GM18907 (cell line): Measurements from ENCODE around the gene MTA1.

Experiments
- ATAC-seq: cut with Tn5 transposase; IDR thresholded peaks from one replicate; pipeline ENCODE4 v1.9.1; 2021; ENCODE audit warnings: mild to moderate bottlenecking, moderate library complexity; ENCODE audit not compliant: unreplicated experiment

The MTA1 gene

DNA sequence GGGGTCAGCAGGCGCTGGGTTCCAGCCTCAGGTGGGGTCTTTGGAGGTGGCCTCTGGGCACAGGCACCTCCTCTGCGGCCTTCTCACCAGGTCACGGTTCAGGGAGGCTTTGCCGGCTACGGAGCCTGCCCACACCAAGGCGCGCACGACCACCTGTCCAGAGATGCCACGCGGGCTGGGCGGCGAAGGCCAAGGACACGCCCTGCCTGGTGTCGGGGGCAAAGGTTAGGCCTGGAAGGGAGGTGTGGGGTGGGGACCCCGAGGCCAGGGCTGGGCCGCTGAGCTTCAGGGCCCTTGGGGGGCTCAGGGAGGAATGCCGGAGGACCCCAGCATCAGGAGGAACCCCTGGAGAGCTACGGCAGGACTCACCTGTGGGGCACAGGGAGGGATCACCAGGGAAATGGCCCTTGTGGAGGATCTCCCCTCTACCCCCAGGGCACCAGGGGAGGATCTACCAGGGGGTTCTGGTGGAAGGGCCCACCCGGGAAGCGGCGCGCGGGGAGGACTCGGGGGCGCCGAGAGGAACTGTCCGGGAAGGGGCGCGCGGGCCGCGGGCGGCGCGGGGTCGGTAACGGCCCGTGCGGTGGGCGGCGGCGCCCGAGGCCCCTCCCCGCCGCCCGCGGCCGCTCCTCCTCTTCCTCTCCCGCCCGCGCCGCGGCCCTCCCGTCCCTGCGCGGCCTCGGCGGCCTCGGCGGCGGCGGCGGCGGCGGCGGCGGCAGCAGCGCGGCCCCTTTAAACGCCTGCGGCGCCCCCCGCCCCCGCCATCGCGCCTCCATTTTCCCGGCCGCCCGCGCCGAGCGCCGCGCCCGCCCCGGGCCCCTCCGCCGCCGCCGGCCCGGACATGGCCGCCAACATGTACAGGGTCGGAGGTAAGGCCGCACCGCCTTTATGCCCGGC lies at the start of gene MTA1:
TSS of gene MTA1 (plus strand) at position 633 of the 897 bp plus-strand sequence. CDS start at position 842, 209 bp downstream.
- peak; percentile 40 for ATAC-seq

DNA sequence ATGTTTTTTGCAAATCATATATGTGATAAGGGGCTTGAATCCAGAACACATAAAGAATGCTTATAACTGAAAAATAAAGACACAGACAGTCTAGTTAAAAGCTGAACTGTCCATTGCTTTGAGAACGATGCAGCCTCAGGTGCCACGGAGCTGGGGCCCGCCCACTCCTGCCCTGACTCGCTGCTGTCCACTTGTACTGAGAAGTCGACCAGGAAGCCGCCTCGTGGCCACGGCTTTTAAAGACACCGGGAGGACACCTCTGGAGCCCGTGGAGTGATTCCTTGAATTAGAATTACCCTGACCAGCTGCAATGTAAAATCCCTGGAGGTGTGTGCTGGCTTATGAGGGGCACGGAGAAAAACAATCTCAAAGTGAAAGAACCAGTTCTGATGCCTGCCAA lies 45.2 kb upstream of the MTA1 start:
- ATAC-seq = no peak

DNA sequence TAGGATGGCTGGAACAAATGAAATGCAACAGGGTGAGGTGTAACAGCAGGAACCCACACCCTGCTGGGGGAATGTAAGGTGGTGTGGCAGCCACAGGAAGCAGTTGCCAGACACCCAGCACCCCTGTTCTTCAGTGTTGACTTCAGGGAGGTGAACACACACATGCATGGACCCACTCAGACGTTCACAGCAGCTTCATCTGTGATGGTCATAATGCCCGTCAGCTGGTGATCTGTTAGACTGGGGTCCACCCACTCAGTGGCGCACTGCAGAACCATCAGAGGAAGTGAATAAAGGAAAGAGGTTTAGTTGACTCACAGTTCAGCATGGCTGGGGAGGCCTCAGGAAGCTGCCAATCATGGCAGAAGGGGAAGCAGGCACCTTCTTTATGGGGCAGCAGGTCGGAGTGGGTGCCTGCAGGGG lies 44.0 kb upstream of the MTA1 start:
- ATAC-seq = no peak

DNA sequence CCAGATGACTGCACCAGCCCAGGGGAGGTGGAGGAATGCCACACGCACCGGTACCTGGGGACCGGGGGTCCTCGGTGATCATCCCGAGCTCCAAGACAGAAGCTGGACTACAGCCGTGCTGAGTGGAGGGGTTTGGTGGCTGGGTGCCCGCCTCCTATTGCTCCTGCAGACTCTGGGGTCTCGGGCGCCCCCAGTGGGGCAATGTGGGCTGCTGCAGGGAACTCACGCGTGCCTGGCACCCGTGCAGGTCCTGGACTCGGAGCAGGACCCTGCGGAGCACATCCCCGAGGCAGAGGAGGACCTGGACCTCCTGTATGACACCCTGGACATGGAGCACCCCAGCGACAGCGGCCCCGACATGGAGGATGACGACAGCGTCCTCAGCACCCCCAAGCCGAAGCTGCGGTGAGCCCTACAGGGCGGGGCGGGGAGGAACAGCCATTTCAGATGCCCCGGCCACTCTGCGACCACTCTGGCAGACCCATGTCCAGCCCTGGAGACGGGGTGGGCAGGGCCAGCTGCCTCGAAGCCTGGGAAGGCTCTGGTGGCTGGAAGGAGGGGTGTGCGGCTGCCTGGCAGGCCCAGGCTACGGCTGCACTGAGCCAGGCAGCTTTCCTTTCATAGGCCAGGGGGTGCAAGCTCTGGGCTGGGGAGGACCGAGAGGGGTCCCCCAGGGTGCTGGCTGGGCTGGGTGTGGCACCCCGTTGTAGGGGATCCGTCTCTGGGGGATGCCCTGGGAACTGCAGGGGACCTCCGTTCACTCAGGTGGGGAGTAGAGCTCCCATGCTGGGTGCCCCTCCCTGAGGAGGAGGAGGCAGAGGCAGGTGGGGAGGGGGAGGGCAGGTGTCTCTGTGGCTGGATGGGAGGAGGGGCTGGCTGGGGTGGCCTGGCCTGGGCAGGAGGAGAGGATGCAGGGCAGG lies 42.8 kb upstream of the MTA1 start:
- ATAC-seq = no peak

DNA sequence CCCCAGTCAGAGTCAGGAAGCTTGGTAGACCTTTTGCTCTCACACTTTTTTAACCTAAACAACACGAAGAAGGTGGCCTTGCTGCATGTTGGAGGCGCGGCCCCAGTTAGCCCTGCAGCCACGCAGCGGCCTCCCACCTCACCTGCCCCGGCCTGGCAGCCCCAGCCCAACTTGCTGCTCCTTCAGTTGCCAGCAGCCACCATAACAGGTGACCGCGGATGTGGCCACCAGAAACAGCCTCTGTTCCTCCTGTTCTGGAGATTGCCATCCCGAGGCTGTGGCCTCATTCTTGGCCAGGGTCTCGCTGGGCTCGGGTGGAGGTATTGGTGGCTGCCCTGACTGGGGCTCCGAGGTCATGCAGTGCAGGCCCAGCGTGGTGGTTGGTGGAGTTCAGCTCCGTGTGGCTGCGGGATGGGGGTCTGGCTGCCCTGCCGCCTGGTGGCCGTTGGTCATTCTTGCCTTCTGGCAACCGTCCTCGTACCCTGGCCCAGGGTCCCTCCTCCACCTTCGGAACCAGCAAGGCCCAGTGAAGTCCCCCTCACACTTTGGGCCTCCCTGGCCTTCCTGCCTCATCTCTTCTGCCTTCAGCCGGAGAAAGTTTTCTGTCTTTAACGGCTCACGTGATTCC lies 42.0 kb upstream of the MTA1 start:
- ATAC-seq = no peak

DNA sequence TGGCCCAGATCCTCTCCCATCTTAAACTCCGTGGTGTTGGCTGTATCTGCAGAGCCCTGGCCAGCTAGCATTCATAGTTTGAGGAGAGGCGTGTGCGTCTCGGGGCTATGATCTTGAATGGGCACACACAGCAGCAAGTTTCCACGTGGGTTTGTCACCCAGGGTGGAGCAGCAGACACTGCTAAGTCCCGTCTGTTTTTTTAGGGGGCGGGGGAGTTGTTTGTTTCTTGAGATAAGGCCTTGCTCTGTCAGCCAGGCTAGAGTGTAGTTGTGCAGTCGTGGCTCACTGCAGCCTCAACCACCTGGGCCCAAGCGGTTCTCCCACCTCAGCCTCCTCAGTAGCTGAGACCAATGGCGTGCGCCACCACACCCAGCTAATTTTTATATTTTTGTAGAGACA lies 41.4 kb upstream of the MTA1 start:
- no peak for ATAC-seq

DNA sequence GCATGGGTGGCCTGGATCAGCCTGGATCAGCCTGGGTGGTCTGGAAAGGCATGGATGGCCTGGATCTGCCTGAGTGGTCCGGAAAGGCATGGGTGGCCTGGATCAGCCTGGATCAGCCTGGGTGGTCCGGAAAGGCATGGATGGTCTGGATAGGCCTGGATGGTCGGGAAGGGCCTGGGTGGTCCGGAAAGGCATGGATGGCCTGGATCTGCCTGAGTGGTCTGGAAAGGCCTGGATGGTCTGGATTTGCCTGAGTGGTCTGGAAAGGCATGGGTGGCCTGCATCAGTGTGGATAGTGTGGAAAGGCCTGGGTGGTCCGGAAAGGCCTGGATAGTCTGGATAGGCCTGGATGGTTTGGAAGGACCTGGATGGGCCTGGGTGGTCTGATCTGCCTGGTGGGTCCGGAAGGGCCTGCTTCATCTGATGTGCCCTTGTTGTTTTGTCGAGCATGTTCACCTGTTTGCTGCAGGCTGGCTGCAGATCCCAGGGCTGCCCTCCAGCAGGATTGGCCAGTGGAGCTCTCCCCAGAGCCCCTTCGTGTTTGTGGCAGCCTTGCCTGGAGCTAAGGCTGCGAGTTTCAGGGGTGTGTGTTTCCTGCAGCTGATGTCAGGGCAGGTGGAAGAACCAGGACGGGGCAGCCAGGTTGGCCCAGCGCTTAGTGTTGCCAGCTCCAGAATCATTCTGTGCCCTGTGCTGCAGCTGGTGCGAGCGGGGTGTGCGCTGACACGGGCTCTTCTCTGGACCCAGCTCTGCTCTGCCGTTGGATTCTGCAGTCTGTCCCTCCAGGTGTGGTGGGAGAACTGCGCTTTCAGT lies 40.5 kb upstream of the MTA1 start:
- ATAC-seq = no peak

DNA sequence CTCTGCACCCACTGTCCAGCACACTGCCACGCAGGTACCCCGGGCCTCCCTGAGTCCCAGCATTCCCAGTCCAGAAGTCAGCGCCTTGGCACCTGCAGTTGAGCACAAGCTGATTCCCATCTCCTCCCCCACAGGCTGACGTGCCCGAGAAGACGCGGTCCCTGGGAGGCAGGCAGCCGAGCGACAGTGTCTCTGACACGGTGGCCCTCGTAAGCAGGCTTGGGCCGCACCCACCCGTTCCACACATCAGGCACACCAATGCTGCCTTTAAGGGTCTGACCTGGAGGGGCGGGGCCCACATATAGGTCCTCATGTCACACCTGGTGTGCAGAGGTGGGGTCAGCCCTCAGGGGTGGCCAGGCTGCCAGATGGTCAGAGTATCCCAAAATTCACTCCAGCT lies 39.7 kb upstream of the MTA1 start:
- ATAC-seq = no peak

DNA sequence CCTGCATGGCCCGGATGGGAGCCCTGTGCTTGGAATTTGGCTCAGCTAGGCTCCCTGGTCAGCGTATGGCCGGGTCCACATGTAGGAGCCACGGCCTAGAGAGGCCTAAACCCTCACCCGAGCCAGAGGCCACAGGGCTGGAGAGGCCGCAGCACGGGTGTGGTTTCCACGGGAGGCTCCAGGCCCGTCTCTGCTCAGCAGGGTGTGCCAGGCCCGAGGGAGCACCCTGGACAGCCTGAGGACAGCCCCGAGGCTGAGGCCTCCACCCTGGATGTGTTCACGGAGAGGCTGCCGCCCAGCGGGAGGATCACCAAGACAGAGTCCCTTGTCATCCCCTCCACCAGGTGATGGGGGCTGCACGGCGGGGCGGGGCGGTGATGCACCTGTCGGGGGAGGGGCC lies 38.9 kb upstream of the MTA1 start:
- no peak for ATAC-seq

DNA sequence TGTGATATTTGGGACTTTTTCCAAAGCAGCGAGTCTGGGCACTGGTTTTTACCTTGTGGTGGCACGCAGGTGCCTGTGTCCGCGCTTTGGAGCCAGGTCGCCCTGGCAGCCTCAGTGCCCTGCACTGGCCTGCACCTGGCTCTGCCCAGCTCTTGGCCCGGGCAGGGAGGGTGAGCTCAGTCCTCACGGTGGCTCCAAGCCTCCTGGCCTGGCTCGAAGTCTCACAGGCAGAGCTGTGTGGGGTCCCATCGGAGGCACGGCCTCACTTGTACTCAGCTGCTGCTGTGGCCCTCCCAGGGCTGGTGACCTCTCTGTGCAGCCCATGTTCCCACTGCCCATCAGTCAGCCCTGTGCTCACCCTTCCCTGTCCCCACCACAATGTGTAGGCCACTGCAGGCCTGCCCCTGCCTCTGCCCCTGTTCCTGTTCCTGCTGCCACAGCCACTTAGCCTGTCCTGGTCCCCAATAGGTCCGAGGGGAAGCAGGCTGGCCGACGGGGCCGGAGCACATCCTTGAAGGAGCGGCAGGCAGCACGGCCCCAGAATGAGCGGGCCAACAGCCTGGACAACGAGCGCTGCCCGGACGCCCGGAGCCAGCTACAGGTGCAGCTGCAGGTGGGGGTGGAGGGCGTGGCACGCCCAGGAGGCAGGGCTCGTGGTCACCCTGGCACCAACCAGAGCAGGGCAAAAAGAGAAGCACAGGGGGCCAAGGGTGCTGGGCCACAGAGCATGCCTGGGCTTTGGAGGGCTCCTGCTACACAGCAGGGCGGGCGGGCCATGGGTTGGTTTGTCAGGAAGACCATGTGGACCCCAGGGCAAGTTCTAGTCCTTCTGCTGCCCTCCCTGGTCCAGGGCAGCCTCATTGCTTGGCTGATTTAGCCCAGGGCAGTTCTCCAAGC lies 37.9 kb upstream of the MTA1 start:
- ATAC-seq = no peak

DNA sequence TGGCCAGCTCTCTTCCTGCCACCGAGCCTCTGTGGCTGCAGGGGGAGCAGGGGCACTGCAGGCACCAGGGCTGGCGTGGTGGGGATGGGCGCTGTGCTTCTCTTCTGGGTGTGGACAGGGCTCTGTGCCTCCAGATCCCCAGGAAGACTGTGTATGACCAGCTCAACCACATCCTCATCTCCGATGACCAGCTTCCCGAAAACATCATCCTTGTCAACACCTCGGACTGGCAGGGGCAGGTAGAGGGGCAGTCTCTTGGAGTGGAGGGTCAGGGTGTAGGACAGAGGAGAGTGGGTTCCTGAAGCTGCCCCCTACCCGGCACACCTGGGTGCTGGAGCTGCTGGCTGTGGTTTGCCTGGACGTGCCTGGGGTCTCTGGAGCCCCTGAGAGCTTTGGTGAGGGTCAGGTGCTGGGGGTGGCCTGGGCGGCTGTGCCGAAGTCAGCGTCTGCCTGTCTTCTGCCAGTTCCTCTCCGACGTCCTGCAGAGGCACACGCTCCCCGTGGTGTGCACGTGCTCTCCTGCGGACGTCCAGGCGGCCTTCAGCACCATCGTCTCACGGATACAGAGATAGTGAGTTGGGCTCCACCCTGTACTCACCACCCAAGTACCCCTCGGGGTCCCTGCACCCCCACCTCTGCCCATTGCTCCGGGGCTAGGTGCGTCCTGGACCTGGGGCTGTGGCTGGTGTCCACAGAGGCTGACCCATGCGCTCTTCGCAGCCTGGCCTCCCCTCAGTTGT lies 37.1 kb upstream of the MTA1 start:
- ATAC-seq = no peak

DNA sequence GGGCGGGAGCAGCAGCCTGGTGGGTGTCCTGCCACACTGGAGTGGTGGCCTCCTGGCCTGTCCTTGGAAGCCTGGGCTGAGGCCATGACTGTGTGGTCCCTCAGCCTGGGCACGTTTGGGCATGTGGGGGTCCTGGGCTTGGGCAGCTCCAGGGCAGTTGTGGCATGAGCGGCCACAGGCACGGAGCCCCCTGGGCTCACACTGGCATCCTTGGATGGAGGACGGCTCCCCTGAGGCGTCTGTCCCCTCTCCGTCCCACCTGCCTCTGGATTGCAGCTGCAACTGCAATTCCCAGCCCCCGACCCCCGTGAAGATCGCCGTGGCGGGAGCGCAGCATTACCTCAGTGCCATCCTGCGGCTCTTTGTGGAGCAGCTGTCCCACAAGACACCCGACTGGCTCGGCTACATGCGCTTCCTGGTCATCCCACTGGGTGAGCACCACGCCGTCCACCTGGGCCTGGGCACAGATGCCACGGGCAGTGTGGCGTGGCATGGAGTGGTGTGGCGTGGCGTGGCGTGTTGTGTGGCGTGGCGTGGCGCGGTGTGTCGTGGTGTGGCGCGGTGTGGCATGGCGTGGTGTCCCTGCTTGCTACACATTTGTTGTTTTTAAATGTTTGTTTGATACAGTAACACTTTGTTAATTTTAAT lies 36.4 kb upstream of the MTA1 start:
- no peak for ATAC-seq

DNA sequence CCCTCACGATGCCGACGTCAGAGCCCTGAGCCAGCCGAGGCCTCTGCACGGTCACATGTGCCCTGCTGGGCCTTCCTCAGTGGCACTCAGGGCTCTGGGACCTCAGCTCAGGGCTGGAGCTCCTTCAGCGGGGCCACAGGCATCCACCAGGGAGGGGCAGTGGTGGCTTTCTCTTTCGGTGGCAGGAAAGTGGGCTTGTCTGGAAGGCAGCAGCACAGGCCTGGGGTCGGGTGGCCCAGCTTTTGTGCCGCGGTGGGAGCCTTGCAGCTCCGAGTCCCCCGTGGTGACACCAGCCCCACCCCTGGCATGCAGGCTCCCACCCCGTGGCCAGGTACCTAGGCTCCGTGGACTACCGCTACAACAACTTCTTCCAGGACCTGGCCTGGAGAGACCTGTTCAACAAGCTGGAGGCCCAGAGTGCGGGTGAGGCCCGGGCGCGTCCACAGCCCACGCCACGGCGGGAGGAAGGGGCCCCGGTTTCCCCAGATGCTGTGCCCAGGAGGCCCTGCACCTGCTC lies 35.5 kb upstream of the MTA1 start:
- no peak for ATAC-seq

DNA sequence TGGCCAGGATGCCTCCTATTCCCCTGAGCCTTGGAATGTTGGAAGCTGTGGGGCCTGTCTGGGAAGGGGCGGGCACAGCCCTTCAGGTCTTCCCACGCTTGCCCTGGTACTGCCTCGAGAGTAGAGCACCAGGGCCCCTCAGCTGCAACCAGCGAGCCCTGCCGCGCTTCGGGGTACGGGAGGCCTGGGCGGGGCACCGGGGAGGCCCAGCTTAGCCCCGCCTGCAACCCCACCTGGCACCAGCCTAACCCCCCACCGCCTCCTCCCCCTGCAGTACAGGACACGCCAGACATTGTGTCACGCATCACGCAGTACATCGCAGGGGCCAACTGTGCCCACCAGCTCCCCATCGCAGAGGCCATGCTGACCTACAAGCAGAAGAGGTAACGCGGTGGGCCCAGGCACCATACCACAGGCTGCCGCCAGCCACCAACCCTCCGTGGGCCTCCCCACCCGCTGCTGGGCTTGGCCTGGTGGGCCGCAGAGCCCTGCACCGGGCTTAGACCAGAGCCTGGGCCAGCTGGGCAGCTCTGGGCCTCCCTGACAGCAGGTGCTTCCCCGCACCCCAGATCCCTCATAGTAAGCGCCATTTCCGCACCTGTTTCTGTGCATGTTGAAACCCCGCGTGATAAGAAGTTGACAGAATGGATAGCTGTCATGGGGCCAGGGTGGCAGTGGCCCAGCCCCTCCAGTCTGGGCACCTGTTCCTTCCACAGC lies 34.9 kb upstream of the MTA1 start:
- ATAC-seq = no peak

DNA sequence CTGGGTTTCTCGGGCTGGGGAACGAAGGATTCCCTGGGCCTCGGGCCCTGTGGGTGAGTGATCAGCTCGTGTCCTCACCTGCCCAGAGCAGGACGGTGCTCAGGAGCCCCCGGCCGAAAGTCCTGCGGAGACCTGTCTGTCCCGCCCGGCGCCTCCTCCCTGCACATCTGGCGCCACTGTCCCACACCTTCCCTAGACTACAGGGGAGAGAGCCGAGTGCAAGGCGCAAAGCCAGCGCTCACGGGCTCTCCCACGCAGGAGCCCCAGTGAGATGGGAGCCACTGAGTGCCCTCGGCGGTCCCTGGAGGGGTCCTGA lies 34.3 kb upstream of the MTA1 start:
- no peak for ATAC-seq

DNA sequence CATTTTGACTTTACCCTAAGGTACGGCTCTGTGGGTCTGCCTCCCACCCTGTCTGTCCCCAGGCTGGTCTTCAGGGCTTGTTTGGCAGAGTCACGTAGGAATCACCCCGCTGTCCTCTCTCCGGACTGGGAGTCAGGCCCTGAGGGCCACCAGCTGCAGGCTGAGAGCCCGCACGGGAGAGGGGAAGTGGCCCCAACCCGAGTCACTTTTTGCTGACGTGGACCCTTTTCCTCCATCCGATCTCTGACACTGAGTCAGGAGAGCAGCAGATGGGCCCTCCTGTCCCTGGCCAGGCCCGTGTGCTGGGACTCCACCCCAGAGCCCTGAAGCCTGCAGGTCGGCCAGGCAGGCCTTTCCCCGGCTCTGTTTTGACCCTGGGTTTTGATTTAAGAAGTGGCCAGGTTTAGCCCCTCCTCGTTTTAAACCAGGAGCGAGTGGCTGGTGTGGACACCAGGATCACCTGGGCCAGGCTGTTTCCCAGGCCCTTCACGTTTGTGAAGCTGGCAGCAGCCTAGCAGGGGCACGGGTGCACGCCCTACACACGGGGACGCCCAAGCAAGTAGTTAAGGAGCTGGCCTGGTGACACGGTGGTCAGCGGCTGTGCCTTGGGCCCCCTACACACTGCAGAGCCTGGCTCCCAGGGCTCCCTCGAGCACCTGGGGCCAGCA lies 33.8 kb upstream of the MTA1 start:
- ATAC-seq = no peak
